T-helper 1 cell treated with Interleukin-12 subunit alpha and Interleukin-12 subunit beta and Interleukin-4 antibody, amounts not matched to agents 30 ng/mL and 1 ng/mL, for 36 hours (primary cell): ENCODE data around the gene USP33. TPM values are rescaled to one million over a fixed set of nuclear protein-coding genes. Genes with fewer than 3 reads are reported as not detected.
"Not testable (repeated sequence)": the region's sequence is repeated elsewhere in the genome, so short reads cannot be mapped to it uniquely, and the experiment has no call there.

Source experiments
- intact Hi-C: fragments of 100-400 bp; cut with micrococcal nuclease; formaldehyde crosslinking; loops from one replicate; pipeline ENCODE4 v1.15.1; 2024
- total RNA-seq: library from RNA; stranded (reverse); gene quantifications from 2 replicates; pipeline ENCODE4 v1.2.3, GENCODE V29; 2022

USP33 gene
- total RNA-seq = 55.1 and 64.2 TPM in 2 replicates

DNA sequence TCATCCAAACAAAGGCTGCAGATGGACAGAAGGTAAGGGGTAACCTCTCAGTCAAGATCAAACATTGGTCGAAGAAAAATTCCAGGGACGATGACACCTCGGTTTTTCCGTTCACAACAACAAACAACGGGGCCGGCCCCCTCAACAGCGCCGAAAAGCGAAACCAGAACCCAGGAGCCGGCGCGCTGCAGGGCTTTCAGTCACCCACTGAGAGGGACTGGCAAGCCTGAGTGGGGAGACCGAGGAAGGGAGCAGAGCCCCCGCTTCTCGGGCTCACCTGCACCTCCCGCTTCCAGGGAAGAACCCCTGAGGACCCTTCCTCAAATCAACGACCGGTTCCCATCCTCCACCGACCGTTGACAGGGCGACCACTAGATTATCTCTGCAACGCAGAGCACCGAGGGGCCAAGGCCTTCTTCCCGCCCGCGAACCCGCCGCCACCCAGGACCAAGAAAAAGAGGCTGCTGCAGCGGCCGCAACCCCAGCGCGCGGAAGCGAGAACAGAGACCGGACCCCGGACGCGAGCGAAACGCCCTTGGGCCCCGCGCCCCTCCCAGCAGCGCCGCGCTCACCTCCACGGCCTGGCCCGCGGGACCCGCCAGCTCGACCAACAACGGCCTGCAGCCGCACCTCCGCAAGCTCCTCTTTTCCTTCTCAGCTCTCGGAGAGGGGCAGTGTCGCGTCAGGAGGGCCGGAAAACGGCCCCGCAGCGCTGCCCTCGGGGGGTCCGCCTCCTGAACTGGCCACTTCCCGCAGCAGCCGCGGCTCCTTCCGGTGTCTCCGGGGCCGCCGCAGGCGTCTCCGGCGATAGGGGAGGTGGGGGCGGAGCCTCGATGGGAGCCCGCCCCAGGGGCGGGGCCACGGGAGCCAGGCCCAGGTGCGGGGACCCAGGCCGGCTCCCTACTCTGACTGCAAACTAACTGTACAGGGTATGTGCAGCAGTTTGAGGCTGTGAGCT, at the start of gene USP33:
Gene USP33, minus strand, starts transcription at position 782 of the 958 bp plus-strand sequence. CDS start 18,155 bp downstream, outside the sequence.
- intact Hi-C loops = loop anchor here (1.0 to 5.0 kb wide), 9 partner anchors 21 to 1973 kb away; partner anchors contain the start of genes DNAJB4, FUBP1, IFI44L and PIGK

DNA sequence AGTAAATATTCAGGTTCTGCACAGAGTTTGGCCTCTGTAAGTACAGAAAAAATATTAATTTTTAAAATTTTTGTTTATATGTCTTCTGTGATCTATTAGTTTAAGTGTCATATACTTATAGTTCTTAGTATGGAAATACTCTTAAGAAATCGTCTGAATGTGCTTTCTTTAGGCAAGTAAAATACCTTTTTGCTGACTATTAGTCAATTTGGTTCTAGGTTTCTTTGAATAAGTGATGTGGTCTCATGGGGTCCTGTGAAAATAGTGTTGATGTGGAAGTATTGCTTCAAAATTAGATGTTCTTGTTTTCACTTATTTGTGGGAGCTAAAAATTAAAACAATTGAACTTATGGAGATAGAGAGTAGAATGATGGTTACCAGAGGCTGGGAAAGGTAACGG, 43.7 kb upstream of the USP33 start:
- intact Hi-C loops = no loop called here

DNA sequence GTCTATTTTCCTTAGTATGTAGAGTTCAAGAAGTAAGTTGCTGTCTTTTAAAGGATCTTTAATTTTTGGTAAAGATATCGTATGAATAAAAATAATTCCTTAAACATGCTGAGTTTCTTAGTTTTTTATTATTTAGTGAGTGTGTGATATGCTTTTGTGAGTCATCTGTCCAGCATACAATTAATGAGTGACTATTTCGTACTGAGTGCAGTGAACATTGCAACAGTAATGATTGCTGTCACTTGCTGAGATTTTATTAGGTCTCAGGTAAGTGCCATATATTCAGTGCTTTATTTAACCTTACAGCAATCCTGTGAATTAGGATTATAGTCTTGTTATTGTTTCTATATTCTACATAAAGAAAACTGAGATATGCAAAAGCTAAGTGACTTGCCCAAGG, 42.4 kb upstream of the USP33 start:
- intact Hi-C loops = no loop called here

DNA sequence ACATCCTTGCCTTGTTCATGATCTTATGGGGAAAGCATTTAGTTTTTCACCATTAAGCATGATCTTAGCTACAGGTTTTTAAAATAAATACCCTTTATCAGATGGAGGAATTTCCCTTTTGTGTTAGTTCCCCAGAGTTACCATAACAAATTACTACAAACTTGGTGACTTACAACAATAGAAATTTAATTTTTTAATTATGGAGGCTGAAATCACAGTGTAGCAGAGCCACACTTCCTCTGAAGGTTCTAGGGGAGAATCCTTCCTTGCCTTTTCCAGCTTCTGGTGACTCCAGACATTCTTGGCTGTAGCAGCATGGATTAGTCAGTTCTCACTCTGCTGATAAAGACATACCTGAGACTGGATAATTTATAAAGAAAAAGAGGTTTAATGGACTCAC, 38.3 kb upstream of the USP33 start:
- intact Hi-C loops = loop anchor here (1.0 kb wide), 1 partner anchor 40 kb away; no protein-coding TSS in a partner anchor

DNA sequence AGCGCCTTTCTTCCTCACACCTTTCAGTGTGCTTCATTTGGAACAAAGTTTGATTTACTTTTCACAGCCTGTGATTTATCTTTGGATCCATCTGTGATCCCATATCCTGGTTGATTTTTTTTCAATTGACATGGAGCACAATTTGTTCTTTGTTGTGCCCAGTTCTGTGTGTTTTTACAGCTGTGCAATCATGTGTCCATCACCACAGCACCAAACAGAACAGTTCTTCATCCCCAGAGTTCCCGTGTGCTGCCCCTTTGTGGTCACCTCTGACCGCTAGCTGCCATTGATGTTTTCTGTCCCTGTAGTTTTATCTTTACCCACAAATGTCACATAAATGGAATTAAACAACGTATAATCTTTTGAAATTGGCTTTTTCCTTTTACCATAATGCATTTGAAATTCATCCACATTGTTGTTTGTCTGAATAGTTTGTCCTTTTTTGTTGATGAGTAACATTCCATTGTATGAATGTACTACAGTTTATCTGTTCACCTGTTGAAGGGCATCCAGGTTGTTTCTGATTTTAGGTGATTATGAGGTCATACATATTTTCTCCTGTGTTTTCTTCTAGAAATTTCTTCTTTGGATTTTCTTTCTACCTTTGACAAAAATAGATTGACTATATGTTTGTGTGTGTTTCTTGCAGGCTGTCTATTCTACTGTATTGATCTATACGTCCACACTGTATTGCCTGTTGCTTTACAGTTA, 37.2 kb upstream of the USP33 start:
- intact Hi-C loops = no loop called here

DNA sequence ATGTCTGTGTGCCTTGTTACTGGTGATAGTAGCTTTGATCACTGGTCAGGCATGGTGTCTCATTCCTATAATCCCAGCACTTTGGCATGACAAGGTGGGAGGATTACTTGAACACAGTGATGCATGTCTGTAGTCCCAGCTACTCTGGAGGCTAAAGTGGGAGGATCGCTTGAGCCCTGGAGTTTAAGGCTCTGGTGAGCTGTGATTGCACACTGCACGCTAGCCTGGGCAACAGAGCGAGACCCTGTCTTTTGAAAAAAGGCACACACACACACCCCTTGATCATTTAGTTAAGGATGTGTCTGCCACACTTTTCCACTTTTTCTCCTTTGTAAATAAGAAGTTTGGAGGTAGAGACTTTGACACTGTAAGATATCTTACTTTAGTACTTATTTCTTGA, 34.9 kb upstream of the USP33 start:
- intact Hi-C loops = no loop called here

DNA sequence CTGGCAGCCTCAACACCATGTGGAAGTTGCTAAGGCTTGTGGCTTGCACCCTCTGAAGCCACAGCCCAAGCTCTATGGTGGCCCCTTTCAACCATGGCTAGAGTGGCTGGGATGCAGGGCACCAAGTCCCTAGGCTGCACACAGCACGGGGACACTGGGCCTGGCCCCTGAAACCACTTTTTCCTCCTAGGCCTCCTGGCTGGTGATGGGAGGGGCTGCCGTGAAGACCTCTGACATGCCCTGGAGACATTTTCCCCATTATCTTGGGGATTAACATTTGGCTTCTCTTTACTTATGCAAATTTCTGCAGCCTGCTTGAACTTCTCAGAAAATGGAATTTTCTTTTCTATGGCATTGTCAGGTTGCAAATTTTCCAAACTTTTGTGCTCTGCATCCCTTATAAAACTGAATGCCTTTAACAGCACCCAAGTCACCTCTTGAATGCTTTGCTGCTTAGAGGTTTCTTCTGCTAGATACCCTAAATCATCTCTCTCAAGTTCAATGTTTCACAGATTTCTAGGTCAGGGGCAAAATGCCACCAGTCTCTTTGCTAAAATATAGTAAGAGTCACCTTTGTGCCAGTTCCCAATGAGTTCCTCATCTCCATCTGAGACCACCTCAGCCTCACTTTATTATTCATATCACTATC, 26.6 kb upstream of the USP33 start:
- intact Hi-C loops = not testable (repeated sequence)

DNA sequence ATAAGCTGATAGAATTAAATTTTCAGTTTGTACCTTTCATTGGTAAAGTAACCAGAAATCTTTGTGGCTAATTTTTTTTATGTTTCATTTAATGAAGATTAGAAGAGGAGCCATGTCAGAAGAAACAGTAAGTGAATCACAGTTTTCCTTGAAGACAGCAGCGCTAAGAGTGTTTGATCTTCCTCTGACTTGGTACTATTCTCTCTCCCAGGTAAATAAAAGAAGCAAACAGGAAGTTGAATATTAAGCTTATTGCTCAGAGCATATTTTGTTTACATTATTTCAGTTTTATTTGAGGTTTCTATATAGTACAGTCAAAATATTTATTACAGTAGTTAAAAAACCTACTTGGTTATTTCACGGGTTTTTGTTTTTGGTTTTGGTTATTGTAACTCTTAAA, 23.5 kb upstream of the USP33 start:
- intact Hi-C loops = no loop called here

DNA sequence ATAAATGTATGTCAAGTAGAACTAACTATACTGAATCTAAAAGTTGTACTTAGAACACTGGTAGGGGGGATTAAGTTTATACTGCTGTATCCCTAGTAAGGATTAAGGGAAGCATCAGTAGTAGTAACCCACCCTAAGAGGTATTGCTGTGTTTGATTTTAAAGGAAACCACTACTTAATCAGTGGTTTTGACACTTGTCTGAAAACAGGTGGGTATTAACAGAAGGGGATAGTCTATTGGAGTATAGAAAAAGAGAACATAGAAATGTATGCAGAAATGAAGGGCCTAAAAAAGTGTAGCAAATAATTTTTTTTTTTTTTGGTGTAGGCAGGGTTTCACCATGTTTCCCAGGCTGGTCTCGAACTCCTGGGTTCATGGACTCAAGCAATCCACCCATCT, 22.0 kb upstream of the USP33 start:
- intact Hi-C loops = no loop called here

DNA sequence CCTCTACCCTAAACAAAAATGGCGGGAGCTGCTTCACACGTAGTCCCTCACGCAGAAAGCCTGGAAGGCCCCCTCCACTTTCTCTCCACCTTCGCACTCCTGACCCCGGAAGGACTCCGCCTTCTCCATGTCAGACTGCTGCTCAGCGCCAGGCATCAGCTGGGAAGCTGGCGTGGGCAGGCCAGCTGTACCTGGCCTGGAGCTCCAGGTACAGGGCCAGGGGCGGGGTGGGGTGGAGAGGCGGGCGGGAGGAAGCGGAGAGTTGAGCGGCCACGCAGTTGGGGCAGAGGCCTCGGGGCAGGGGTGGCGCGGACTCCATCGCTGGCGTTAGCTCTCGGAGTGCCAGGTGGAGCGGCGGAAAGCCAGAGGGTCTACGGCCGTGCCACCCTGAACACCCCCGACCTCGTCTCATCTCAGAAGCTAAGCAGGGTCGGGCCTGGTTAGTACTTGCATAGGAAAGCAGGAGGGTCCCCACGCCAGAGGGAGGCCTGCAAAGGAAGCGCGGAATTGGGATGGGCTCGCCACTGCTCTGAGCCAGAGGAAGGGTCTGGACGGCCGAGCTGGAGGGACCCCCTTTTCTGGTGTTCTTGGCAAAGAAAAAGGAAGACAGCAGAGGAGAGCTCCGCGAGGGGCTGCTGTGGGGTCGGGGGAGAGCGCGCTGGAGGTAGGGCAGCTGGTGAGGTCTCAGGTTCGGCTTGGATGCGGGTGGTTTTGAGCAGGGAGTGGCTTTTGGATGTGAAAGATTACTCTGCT, 20.1 kb upstream of the USP33 start, which contains the start of gene MIGA1:
Gene MIGA1, plus strand, starts transcription at position 121 of the 753 bp plus-strand sequence. CDS start 3,604 bp downstream, outside the sequence.
- intact Hi-C loops = loop anchor here (1.0 to 2.0 kb wide), 7 partner anchors 20 to 1993 kb away; partner anchors contain the start of genes DNAJB4, PIGK, RABGGTB and USP33

DNA sequence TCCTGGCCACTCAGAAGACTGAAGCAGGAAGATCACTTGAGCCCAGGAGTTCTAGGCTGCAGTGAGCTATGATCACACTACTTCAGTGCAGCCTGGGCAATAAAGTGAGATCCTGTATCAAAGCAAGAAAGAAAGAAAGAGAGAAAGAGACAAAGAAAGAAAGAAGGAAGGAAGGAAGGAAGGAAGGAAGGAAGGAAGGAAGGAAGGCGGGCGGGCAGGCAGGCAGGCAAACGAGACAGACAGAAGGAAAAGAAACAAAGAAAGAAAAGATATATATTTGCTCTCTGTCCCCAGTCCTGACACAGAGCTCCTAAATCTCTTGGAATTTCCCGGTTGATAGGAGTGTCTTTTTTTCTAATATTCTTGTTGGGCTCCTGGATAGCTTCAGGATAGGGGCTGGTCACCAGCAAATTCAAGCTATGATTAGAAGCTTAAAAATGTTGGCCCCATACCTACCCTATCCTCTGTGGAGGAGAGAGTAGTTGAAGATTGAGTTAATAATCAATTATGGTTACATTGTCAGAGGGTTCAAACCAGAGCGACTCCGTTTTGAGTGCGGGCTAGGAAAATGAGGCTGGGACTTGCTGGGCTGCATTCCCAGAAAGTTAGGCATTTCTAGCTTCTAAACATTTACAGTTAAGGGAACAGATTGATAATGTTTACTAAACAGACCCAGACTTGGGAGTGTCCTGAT, 16.5 kb upstream of the USP33 start:
- intact Hi-C loops = no loop called here

DNA sequence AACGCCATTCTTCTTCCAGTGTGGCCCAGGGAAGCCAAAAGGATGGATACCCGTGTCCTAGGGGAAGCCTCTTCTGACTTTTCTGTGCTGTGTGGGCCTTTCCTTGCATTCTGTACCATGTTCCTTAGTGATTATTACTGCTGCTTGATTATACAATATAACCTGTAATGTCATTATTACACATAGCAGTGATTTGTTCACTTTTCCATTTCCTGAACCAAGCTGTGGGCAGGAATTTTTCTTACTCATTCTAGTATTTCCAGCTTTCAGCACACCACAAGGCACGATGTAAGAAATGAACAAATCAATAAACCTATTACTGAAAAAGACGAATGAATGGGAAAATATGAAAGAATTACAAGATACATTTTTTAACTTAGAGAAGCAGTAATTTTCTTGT, 8.4 kb upstream of the USP33 start:
- intact Hi-C loops = no loop called here

DNA sequence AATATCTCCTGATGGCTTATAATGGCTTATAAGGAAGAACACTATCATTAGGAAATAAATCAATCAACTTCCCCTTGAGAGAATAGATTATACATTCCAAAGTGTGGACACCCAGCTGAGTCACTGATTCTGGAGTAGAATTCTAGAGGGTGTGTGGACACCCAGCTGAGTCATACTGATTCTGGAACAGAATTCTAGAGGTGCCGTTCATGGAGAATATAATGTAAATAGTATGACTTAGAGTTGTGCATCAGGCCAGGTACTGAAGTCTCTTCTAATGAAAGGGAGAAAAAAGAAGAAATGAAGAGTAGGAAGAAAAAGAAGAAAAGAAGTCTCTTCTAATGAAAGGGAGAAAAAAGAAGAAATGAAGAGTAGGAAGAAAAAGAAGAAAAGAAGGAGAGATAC, 2.4 kb upstream of the USP33 start:
- intact Hi-C loops = no loop called here

DNA sequence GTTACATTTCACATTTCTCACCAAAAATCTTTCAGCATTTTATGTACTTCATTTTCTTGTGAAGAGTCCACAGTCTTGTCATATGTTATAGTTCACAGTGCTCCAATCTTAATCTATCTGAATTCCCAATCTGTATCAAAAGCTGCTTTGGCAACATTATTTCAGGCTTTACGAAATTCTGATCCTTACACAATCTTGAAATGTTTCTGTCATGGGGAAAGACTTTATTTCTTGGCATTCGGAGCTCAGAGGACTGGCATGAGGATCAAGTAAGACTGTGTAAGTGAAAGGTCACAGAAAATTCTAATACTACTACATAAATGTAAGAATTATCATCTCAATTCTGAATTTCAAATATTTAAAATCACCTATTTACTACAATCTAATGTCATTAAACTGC, 2.0 kb downstream of the USP33 start:
- intact Hi-C loops = loop anchor here (1.0 to 5.0 kb wide), 4 partner anchors 41 to 1685 kb away; partner anchors contain the start of genes IFI44L, PIGK and ST6GALNAC3

DNA sequence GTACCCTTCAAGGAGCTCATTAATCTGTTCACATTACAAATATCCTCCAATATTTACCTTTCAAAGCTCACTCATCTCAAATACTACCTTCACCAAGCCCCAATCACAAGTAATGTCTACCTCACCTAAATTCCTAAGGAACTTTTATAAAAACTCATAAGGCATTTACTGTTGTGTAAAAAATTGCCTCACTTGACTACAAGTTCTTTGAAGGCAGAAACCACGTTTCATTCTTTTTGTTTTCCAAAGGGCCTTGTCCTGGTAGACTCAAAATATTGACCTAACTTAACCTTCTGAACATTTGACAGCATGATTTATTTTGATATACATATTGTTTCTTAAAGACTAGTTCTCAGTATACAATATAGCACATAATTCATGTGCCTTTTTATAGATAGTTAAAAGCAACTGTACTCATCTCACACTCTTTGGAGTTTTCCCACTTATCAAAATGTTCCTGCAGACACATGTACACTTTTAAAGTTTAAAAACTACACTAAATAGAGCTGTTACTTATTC, 2.5 kb downstream of the USP33 start:
- intact Hi-C loops = loop anchor here (5.0 kb wide), 2 partner anchors 865 to 1685 kb away; partner anchors contain the start of genes IFI44L and ST6GALNAC3

DNA sequence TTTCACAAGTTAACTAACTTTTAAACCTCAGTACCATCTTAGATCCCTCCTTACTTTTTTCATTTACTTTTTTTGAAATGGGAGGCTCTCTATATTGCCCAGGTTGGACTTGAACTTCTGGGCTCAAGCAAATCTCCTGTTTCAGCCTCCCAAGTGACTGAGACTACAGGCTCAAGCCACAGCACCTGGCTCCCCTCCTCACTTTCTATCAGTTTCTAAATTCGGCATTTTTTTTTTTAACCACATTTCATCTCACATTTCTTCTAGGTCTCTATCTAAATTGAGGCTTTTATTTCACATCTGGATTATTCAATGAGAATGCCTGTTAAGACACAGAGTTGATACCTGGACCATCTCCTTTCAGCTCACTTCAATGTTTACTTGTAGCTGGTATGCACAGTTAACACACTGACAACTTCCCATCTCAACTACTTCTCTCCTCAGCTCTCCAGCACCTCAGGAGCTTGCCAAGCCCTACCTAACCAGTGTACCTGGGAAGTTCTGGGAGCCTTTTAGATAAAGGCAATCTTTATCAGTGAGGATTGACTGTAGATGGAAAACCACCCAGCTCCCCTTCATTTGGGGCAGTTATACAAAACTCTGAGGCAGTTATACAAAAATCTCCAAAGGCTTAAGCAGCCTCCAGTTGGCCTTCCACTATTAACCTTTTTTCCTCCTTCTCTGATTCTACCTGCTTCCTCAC, 3.4 kb downstream of the USP33 start:
- intact Hi-C loops = loop anchor here (5.0 kb wide), 2 partner anchors 866 to 1684 kb away; partner anchors contain the start of genes IFI44L and ST6GALNAC3

DNA sequence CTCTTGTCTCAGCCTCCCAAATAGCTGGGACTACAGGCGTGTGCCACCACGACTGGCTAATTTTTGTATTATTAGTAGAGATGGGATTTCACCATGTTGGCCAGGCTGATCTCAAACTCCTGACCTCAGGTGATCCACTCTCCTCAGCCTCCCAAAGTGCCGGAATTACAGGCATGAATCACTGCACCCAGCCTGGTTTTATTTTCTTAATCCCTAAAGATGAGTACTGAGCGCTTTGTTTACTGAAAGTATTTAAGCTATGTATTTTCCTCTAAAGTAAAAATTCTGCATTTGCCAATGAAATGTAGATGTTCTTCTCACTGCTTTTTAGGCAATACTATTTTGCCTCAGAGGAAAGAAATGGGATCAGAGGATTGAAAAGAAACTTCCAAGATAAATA, 10.2 kb downstream of the USP33 start:
- intact Hi-C loops = not testable (repeated sequence)

DNA sequence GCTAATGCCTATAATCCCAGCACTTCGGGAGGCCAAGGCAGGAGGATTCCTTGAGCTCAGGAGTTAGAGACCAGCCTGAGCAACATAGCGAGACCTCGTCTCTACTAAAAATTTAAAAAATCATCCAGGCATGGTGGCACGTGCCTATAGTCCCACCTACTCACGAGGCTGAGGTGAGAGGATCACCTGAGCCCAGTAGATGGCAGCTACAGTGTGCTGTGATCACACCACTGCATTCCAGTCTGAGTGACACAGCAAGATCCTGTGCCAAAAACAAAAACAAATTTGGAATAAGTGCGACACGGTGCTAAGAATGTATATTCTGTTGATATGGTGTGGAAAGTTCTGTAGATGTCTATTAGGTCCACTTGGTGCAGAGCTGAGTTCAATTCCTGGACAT, 15.1 kb downstream of the USP33 start:
- intact Hi-C loops = no loop called here

DNA sequence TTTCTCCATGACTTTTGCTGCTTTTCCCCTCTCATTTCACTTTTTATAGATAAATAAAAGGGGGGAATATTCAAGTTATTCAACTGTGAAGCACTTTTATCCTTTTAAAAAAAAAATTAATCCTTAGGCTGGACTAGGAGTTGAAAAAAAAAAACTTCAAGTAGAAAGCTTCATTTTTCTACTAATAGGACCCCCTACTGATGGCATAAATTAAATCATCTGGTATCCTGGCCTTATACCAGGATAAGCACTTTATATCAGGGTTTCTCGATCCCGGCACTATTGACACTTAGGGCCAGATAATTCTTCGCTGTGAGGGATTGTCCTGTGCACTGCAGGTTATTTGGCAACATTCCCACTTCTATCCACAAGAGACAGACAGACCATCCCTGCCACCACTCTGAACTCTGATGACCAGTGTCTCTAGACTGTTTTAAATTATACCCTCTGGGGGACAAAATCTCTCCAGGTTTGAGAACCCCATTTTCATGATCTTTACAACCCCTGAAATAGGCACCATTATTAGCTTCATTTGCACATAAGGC, 17.6 kb downstream of the USP33 start:
- intact Hi-C loops = no loop called here
